ENCODE measurements around the gene HRH1. TPM values are rescaled to one million over a fixed set of nuclear protein-coding genes. Genes with fewer than 3 reads are reported as not detected.
"Not testable (repeated sequence)": the region's sequence is repeated elsewhere in the genome, so short reads cannot be mapped to it uniquely, and the experiment has no call there.

Gene HRH1
- total RNA-seq, 1 experiment from 2014 or later: 11.0 TPM

DNA sequence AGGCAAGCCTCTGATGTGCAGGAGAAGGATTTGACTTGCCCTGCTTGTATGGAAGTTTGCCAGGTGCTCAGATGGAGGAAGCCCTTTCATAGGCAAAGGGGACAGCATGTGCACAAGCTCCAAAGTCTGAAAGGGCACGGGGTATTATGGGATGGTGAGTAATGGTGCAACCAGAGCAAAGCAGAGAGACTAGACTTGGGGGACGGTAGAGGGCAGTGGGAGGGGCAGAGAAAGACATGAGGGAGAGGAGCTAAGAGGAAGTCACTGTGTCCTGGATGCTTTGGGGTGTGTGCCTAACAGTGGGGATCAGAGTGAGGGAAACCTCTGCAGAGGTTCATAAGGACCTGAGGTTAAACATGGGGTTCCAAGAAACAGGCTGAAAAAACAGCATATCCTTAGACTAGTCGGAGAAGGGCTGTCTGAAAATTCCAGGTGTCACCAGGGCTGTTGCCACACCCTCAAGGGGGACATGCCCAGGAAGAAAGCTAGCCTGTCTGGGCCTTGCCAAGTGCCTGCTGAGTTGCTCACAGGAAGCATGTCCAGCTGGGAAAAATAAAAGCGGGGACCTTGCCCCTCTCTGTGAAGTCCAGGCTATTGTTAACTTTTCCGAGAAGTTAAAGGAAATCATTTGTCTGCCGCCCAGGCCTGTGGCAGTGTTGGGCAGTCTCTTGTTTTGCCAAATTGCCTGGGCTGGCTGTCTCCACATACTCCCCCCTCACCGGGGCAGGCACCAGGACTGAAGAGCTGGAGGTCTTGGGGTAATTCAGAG, 47.1 kb downstream of the HRH1 start:
- TF ChIP-seq, protein P1, sequence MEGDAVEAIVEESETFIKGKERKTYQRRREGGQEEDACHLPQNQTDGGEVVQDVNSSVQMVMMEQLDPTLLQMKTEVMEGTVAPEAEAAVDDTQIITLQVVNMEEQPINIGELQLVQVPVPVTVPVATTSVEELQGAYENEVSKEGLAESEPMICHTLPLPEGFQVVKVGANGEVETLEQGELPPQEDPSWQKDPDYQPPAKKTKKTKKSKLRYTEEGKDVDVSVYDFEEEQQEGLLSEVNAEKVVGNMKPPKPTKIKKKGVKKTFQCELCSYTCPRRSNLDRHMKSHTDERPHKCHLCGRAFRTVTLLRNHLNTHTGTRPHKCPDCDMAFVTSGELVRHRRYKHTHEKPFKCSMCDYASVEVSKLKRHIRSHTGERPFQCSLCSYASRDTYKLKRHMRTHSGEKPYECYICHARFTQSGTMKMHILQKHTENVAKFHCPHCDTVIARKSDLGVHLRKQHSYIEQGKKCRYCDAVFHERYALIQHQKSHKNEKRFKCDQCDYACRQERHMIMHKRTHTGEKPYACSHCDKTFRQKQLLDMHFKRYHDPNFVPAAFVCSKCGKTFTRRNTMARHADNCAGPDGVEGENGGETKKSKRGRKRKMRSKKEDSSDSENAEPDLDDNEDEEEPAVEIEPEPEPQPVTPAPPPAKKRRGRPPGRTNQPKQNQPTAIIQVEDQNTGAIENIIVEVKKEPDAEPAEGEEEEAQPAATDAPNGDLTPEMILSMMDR (IDR thresholded peaks at IDR 0.05; ENCODE audit: unreplicated experiment): no peak
- peak overlapping the region; percentile 89 for H3K27ac Mint-ChIP-seq (ENCODE audit: low read depth, unreplicated experiment)
- intact Hi-C loops (cut with micrococcal nuclease): loop anchor here (2.0 kb wide), 1 partner anchor 17 kb away; no protein-coding TSS in a partner anchor
- DNase-seq (ENCODE audit: unreplicated experiment): peak; percentile 76
- peak overlapping the region; percentile 10 for H3K4me3 Mint-ChIP-seq (ENCODE audit: unreplicated experiment)
- no TSS peak for BruUV-seq (replicated peaks)
- ChIA-PET CTCF (interaction anchor here (0.7 to 2.7 kb wide), 6 partner anchors 8 to 141 kb away, joined by 3 to 11 read pairs (median 3); no protein-coding TSS in a partner anchor), POLR2A (interaction anchor here (0.9 to 2.6 kb wide), 6 partner anchors 11 to 140 kb away, joined by 3 to 11 read pairs (median 4); partner anchors contain the start of gene HRH1)
- no peaks in the 10 kb centered on the region for H3K9me3 Mint-ChIP-seq (ENCODE audit: unreplicated experiment)
- H3K27me3 Mint-ChIP-seq (ENCODE audit: insufficient read depth, unreplicated experiment): no peaks in the 10 kb centered on the region
- H3K4me1 Mint-ChIP-seq (ENCODE audit: insufficient read depth, unreplicated experiment): peaks cover 25% of the 10 kb centered on the region
- H3K36me3 Mint-ChIP-seq (ENCODE audit: insufficient read depth, unreplicated experiment): peaks cover 27% of the 10 kb centered on the region

DNA sequence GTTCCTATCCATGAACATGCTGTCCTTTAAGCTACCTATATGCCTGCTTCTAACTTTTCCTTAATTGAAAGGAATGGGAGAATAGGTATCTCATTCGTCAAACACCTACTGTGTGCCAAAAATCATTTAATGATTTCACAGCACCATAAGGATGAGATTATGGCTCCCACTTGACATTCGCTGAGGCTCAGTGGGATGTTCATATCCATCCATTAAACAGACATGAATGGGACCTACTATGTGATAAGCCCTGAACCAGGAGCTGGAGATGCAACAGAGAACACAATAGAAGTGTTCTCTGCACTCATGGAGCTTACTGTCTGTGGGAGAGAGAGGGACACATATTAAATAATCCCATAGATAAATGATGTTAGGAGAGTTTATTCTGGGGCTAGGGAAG, 49.7 kb downstream of the HRH1 start:
- H3K36me3 Mint-ChIP-seq (ENCODE audit: insufficient read depth, unreplicated experiment): peaks cover 48% of the 10 kb centered on the region
- H3K4me1 Mint-ChIP-seq (ENCODE audit: insufficient read depth, unreplicated experiment): peaks cover 37% of the 10 kb centered on the region
- TF ChIP-seq, protein P1 (IDR thresholded peaks at IDR 0.05; ENCODE audit: unreplicated experiment): no peak
- no peak for DNase-seq (ENCODE audit: unreplicated experiment)
- no TSS peak for BruUV-seq (replicated peaks)
- no peak overlapping the region for H3K4me3 Mint-ChIP-seq (ENCODE audit: unreplicated experiment)
- intact Hi-C loops (cut with micrococcal nuclease): no loop called here
- no peaks in the 10 kb centered on the region for H3K9me3 Mint-ChIP-seq (ENCODE audit: unreplicated experiment)
- H3K27ac Mint-ChIP-seq (ENCODE audit: low read depth, unreplicated experiment): no peak overlapping the region
- ChIA-PET POLR2A (interaction anchor here (0.9 to 1.0 kb wide), 2 partner anchors 22 to 67 kb away, joined by 3 to 4 read pairs; no protein-coding TSS in a partner anchor), CTCF (interaction anchor here (0.6 to 5.3 kb wide), 5 partner anchors 33 to 922 kb away, joined by 3 to 30 read pairs (median 8); partner anchors contain the start of gene HRH1)
- H3K27me3 Mint-ChIP-seq (ENCODE audit: insufficient read depth, unreplicated experiment): no peaks in the 10 kb centered on the region

DNA sequence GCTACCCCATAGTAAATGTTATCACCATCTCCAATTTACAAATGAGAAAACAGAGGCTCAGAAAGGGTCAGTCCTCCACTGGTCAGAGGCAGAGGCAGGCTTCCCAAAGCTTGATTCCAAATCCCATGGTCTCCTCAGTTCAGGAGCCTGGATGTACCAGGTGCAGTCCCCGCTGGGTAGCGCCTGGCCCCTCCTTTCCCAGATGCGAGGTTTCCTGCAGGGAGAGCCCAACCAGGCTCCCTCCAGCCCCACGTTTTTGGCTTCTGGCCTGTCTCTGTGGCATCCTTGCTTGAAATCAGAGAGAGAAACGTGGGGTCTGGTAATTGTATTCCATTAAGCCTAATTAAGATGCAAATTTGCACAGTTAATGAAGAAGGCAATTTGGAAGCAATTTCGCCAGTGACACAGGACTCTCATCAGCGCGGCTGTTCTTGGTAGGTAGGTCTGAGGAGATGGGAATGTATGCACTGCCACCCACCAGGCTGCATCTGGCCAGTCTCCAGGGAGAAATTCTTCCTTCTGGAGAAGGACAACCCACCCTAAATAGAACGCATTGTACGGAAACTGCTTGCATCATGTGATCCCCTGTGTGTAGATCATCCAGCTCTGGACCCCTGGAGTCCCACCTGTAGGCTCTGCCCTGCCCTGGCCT, 50.5 kb downstream of the HRH1 start:
- POLR2A ChIA-PET: interaction anchor here (0.6 to 1.0 kb wide), 3 partner anchors 21 to 173 kb away, joined by 3 to 4 read pairs (median 3); no protein-coding TSS in a partner anchor
- H3K9me3 Mint-ChIP-seq (ENCODE audit: unreplicated experiment): no peaks in the 10 kb centered on the region
- peaks cover 54% of the 10 kb centered on the region for H3K36me3 Mint-ChIP-seq (ENCODE audit: insufficient read depth, unreplicated experiment)
- CTCF ChIA-PET: interaction anchor here (0.6 to 5.3 kb wide), 6 partner anchors 20 to 1808 kb away, joined by 3 to 30 read pairs (median 6); partner anchors contain the start of gene HRH1
- intact Hi-C loops (cut with micrococcal nuclease): no loop called here
- peaks cover 30% of the 10 kb centered on the region for H3K4me1 Mint-ChIP-seq (ENCODE audit: insufficient read depth, unreplicated experiment)
- TF ChIP-seq, protein P1 (IDR thresholded peaks at IDR 0.05; ENCODE audit: unreplicated experiment): no peak
- no peak for DNase-seq (ENCODE audit: unreplicated experiment)
- no TSS peak for BruUV-seq (replicated peaks)
- no peaks in the 10 kb centered on the region for H3K27me3 Mint-ChIP-seq (ENCODE audit: insufficient read depth, unreplicated experiment)
- no peak overlapping the region for H3K27ac Mint-ChIP-seq (ENCODE audit: low read depth, unreplicated experiment)
- no peak overlapping the region for H3K4me3 Mint-ChIP-seq (ENCODE audit: unreplicated experiment)

DNA sequence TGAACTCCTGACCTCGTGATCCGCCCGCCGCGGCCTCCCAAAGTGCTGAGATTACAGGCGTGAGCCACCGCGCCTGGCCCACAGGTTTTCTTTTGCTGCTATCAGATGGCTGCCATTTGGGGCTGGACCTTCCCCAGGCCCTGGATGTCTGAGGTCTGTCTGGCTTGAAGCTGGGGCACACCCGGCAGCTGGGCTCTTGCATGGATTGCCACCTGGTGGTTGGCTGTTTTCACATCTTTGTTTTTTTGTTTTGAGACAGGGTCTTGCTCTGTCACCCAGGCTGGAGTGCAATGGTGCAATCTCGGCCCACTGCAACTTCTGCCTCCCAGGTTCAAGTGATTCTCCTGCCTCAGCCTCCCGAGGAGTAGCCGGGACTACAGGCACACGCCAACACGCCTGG, 51.6 kb downstream of the HRH1 start:
- intact Hi-C loops (cut with micrococcal nuclease): loop anchor here (1.0 kb wide), 3 partner anchors 51 to 146 kb away; no protein-coding TSS in a partner anchor
- peak; percentile 54 for DNase-seq (ENCODE audit: unreplicated experiment)
- BruUV-seq (replicated peaks); H3K9me3 Mint-ChIP-seq (ENCODE audit: unreplicated experiment); H3K4me3 Mint-ChIP-seq (ENCODE audit: unreplicated experiment); H3K27me3 Mint-ChIP-seq (ENCODE audit: insufficient read depth, unreplicated experiment): not testable (repeated sequence)
- TF ChIP-seq, protein P1 (IDR thresholded peaks at IDR 0.05; ENCODE audit: unreplicated experiment): peak; percentile 25
- Mint-ChIP-seq H3K4me1 (ENCODE audit: insufficient read depth, unreplicated experiment) (peaks cover 32% of the 10 kb centered on the region), H3K27ac (ENCODE audit: low read depth, unreplicated experiment) (peak overlapping the region; percentile 29), H3K36me3 (ENCODE audit: insufficient read depth, unreplicated experiment) (peaks cover 58% of the 10 kb centered on the region)
- CTCF ChIA-PET: interaction anchor here (0.6 to 5.3 kb wide), 4 partner anchors 21 to 145 kb away, joined by 3 to 30 read pairs (median 12); partner anchors contain the start of gene HRH1
- POLR2A ChIA-PET: interaction anchor here (1.6 kb wide), 1 partner anchor 9 kb away, joined by 6 read pairs; no protein-coding TSS in a partner anchor

Data from MCF 10A (cell line).